CD4-positive, CD25-positive, alpha-beta regulatory T cell (primary cell): ENCODE results near the gene PODXL2. TPM values are rescaled to one million over a fixed set of nuclear protein-coding genes. Genes with fewer than 3 reads are reported as not detected.

Experiments
- ATAC-seq, 2 donors: fragments of 150-1000 bp; cut with Tn5 transposase; one replicate each; pipeline ENCODE4 v1.10.0; 2021; ENCODE audit warnings: low read depth in 2 of 2, moderate number of reproducible peaks in 2 of 2, moderate library complexity in 1 of 2
- DNase-seq, 3 donors: peaks; one replicate each; pipeline versions ENCODE4 v3.0.0 to v3.0.0-alpha.2; 2012 to 2022; ENCODE audit warnings: mixed read lengths in 1 of 3
- H3K27ac ChIP-seq: one replicate; pipeline ENCODE4 v1.7.0; 2013; ENCODE audit warnings: mild to moderate bottlenecking, low read length; ENCODE audit not compliant: insufficient read depth, poor library complexity, severe bottlenecking
- H3K27me3 ChIP-seq: one replicate; pipeline ENCODE4 v1.7.0; 2013; ENCODE audit warnings: low read length; ENCODE audit not compliant: control insufficient read depth, insufficient read depth
- H3K36me3 ChIP-seq: one replicate; pipeline ENCODE4 v1.7.0; 2013; ENCODE audit warnings: mild to moderate bottlenecking, low read length, moderate library complexity; ENCODE audit not compliant: control insufficient read depth, insufficient read depth
- H3K4me1 ChIP-seq: 2 replicates; pipeline ENCODE4 v1.7.0; 2013; ENCODE audit warnings: mild to moderate bottlenecking, low read length; ENCODE audit not compliant: insufficient read depth, control insufficient read depth, poor library complexity, severe bottlenecking
- H3K4me3 ChIP-seq: one replicate; pipeline ENCODE4 v1.7.0; 2013; ENCODE audit warnings: low read depth, mild to moderate bottlenecking, low read length, moderate library complexity
- H3K9me3 ChIP-seq, 2 experiments: 1 replicate in 1 of 2; 2 replicates in 1 of 2; pipeline ENCODE4 v1.7.0; 2013; ENCODE audit warnings: low read length in 2 of 2, mild to moderate bottlenecking in 1 of 2, moderate library complexity in 1 of 2; ENCODE audit not compliant: control insufficient read depth in 2 of 2
- H3K27ac Mint-ChIP-seq, 3 donors: one replicate each; pipeline ENCODE4 v1.8.0; 2020 to 2022; ENCODE audit warnings: mild to moderate bottlenecking in 3 of 3, mixed read lengths in 3 of 3, moderate library complexity in 2 of 3
- H3K27me3 Mint-ChIP-seq: one replicate; pipeline ENCODE4 v1.8.0; 2022; ENCODE audit warnings: mild to moderate bottlenecking, mixed read lengths
- H3K36me3 Mint-ChIP-seq: one replicate; pipeline ENCODE4 v1.8.0; 2020; ENCODE audit warnings: mixed read lengths
- H3K4me1 Mint-ChIP-seq, 4 donors: one replicate each; pipeline ENCODE4 v1.8.0; 2020 to 2022; ENCODE audit warnings: mixed read lengths in 4 of 4, mild to moderate bottlenecking in 1 of 4
- H3K4me3 Mint-ChIP-seq, 4 donors: one replicate each; pipeline ENCODE4 v1.8.0; 2020 to 2022; ENCODE audit warnings: mild to moderate bottlenecking in 4 of 4, mixed read lengths in 4 of 4, moderate library complexity in 3 of 4
- H3K9me3 Mint-ChIP-seq, 7 donors: one replicate each; pipeline ENCODE4 v1.8.0; 2020 to 2022; ENCODE audit warnings: mixed read lengths in 7 of 7, mild to moderate bottlenecking in 3 of 7, moderate library complexity in 2 of 7
- polyA plus RNA-seq, 4 donors: library from polyadenylated mRNA; unstranded; fragments of 300-500 nt; fragmentation: Illumina TruSeq; gene quantifications; one replicate each; pipeline ENCODE4 v1.2.3, GENCODE V29; 2021
- total RNA-seq: library from RNA; stranded (reverse); gene quantifications from one replicate; pipeline ENCODE4 v1.2.3, GENCODE V29; 2022

Gene PODXL2
- total and polyA plus RNA-seq, 5 donors from 2014 or later: 0.87 to 3.1 (median 1.7) TPM

- no peaks in the 10 kb centered on the region for H3K4me1 Mint-ChIP-seq
- Histone ChIP-seq H3K27me3 (no peaks in the 10 kb centered on the region), H3K9me3 (no peaks in the 10 kb centered on the region), H3K36me3 (no peaks in the 10 kb centered on the region), H3K27ac (no peak overlapping the region), H3K4me1 (no peaks in the 10 kb centered on the region), H3K4me3 (no peak overlapping the region)
- H3K4me3 Mint-ChIP-seq: no peak overlapping the region
- peaks cover 3% of the 10 kb centered on the region for H3K36me3 Mint-ChIP-seq
- DNase-seq: no peak
- no peak overlapping the region for H3K27ac Mint-ChIP-seq
- H3K27me3 Mint-ChIP-seq: peaks cover 4% of the 10 kb centered on the region
- H3K9me3 Mint-ChIP-seq: no peaks in the 10 kb centered on the region
- ATAC-seq: no peak
Observed at GRCh38 chr3:127656906-127657305, 27.9 kb downstream of the PODXL2 start.

- DNase-seq: no peak
- Histone ChIP-seq H3K36me3 (no peaks in the 10 kb centered on the region), H3K4me3 (no peak overlapping the region), H3K27me3 (no peaks in the 10 kb centered on the region), H3K9me3 (no peaks in the 10 kb centered on the region), H3K27ac (no peak overlapping the region), H3K4me1 (no peaks in the 10 kb centered on the region)
- Mint-ChIP-seq H3K36me3 (peaks cover 8% of the 10 kb centered on the region), H3K27me3 (peaks cover 4% of the 10 kb centered on the region), H3K27ac (no peak overlapping the region), H3K4me3 (no peak overlapping the region), H3K4me1 (no peaks in the 10 kb centered on the region), H3K9me3 (no peaks in the 10 kb centered on the region)
- ATAC-seq: no peak
Observed at GRCh38 chr3:127658234-127658633, 29.2 kb downstream of the PODXL2 start.

DNA sequence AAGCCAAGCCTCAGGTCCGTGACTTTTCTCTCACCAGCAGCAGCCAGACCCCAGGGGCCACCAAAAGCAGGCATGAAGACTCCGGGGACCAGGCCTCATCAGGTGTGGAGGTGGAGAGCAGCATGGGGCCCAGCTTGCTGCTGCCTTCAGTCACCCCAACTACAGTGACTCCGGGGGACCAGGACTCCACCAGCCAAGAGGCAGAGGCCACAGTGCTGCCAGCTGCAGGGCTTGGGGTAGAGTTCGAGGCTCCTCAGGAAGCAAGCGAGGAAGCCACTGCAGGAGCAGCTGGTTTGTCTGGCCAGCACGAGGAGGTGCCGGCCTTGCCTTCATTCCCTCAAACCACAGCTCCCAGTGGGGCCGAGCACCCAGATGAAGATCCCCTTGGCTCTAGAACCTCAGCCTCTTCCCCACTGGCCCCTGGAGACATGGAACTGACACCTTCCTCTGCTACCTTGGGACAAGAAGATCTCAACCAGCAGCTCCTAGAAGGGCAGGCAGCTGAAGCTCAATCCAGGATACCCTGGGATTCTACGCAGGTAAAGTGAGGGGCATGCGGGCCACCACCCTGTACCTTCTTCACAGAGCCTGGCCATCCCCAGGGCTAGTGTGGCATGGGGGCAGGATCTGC is 31.8 kb downstream of the PODXL2 start:
- no peak overlapping the region for H3K27ac ChIP-seq
- DNase-seq (no peak), ATAC-seq (no peak)
- H3K4me1 ChIP-seq: no peaks in the 10 kb centered on the region
- H3K36me3 ChIP-seq: no peaks in the 10 kb centered on the region
- no peak overlapping the region for H3K4me3 ChIP-seq
- no peaks in the 10 kb centered on the region for H3K9me3 ChIP-seq
- Mint-ChIP-seq H3K27ac (no peak overlapping the region), H3K4me3 (no peak overlapping the region), H3K36me3 (peaks cover 8% of the 10 kb centered on the region), H3K27me3 (peaks cover 10% of the 10 kb centered on the region), H3K9me3 (no peaks in the 10 kb centered on the region), H3K4me1 (no peaks in the 10 kb centered on the region)
- no peaks in the 10 kb centered on the region for H3K27me3 ChIP-seq

DNA sequence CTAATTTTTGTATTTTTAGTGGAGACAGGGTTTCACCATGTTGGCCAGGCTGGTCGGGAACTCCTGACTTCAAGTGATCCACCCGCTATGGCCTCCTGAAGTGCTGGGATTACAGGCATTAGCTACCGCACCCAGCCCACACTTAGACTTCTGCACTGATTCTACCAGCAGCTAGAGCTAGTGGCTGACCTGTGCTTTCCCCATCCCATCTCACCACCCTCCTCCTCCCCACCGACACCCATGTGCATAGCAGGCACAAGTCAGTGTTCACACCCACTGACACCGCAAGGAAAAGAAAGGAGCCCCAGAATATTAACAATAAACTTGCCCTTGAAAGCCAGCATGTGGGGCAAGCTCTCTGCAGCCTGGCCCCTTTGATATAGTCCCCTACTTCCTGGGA is 32.6 kb downstream of the PODXL2 start:
- ATAC-seq (no peak), DNase-seq (no peak)
- Mint-ChIP-seq H3K4me3 (no peak overlapping the region), H3K27me3 (peaks cover 10% of the 10 kb centered on the region), H3K36me3 (peaks cover 8% of the 10 kb centered on the region), H3K4me1 (no peaks in the 10 kb centered on the region), H3K27ac (peak overlapping the region in 1 of 3 donors; percentile 33), H3K9me3 (no peaks in the 10 kb centered on the region)
- Histone ChIP-seq H3K27ac (no peak overlapping the region), H3K4me3 (no peak overlapping the region), H3K4me1 (no peaks in the 10 kb centered on the region), H3K27me3 (no peaks in the 10 kb centered on the region), H3K9me3 (no peaks in the 10 kb centered on the region), H3K36me3 (no peaks in the 10 kb centered on the region)

- Histone ChIP-seq H3K9me3 (no peaks in the 10 kb centered on the region), H3K27me3 (no peaks in the 10 kb centered on the region)
Observed at GRCh38 chr3:127662001-127662469, 33.0 kb downstream of the PODXL2 start.

GRCh38 chr3:127663151-127663550 is 34.2 kb downstream of the PODXL2 start:
- no peaks in the 10 kb centered on the region for H3K4me1 Mint-ChIP-seq
- H3K36me3 ChIP-seq: no peaks in the 10 kb centered on the region
- H3K9me3 ChIP-seq: no peaks in the 10 kb centered on the region
- H3K4me1 ChIP-seq: no peaks in the 10 kb centered on the region
- H3K27ac ChIP-seq: no peak overlapping the region
- no peak overlapping the region for H3K4me3 ChIP-seq
- peaks cover 10% of the 10 kb centered on the region for H3K27me3 Mint-ChIP-seq
- no peaks in the 10 kb centered on the region for H3K9me3 Mint-ChIP-seq
- ATAC-seq (no peak), DNase-seq (no peak)
- peaks cover 8% of the 10 kb centered on the region for H3K36me3 Mint-ChIP-seq
- no peak overlapping the region for H3K4me3 Mint-ChIP-seq
- no peak overlapping the region for H3K27ac Mint-ChIP-seq
- no peaks in the 10 kb centered on the region for H3K27me3 ChIP-seq

More at GRCh38 chr3:127662001-127662469, 33.0 kb downstream of the PODXL2 start:
- no peaks in the 10 kb centered on the region for H3K9me3 Mint-ChIP-seq
- peaks cover 8% of the 10 kb centered on the region for H3K36me3 Mint-ChIP-seq
- H3K4me3 Mint-ChIP-seq: no peak overlapping the region
- no peak overlapping the region for H3K27ac ChIP-seq
- H3K4me1 Mint-ChIP-seq: no peaks in the 10 kb centered on the region
- H3K36me3 ChIP-seq: no peaks in the 10 kb centered on the region
- H3K27me3 Mint-ChIP-seq: peaks cover 10% of the 10 kb centered on the region
- no peak overlapping the region for H3K4me3 ChIP-seq
- no peak overlapping the region for H3K27ac Mint-ChIP-seq
- H3K4me1 ChIP-seq: no peaks in the 10 kb centered on the region
- DNase-seq (no peak), ATAC-seq (no peak)

GRCh38 chr3:127665165-127665564 is 36.2 kb downstream of the PODXL2 start:
- peak overlapping the region in 1 of 4 donors; percentile 62 for H3K4me3 Mint-ChIP-seq
- no peak for ATAC-seq
- H3K27me3 Mint-ChIP-seq: peaks cover 6% of the 10 kb centered on the region
- no peak overlapping the region for H3K27ac Mint-ChIP-seq
- H3K36me3 ChIP-seq: no peaks in the 10 kb centered on the region
- DNase-seq: no peak
- H3K27ac ChIP-seq: no peak overlapping the region
- H3K9me3 ChIP-seq: no peaks in the 10 kb centered on the region
- H3K27me3 ChIP-seq: no peaks in the 10 kb centered on the region
- no peaks in the 10 kb centered on the region for H3K4me1 ChIP-seq
- no peaks in the 10 kb centered on the region for H3K9me3 Mint-ChIP-seq
- H3K4me3 ChIP-seq: no peak overlapping the region
- H3K36me3 Mint-ChIP-seq: peaks cover 7% of the 10 kb centered on the region
- no peaks in the 10 kb centered on the region for H3K4me1 Mint-ChIP-seq

GRCh38 chr3:127665586-127665985 is 36.6 kb downstream of the PODXL2 start:
- DNase-seq: no peak
- no peaks in the 10 kb centered on the region for H3K36me3 ChIP-seq
- H3K9me3 ChIP-seq: no peaks in the 10 kb centered on the region
- peak overlapping the region in 1 of 4 donors; percentile 62 for H3K4me3 Mint-ChIP-seq
- H3K27me3 ChIP-seq: no peaks in the 10 kb centered on the region
- H3K27ac Mint-ChIP-seq: no peak overlapping the region
- H3K4me3 ChIP-seq: no peak overlapping the region
- H3K27me3 Mint-ChIP-seq: peaks cover 6% of the 10 kb centered on the region
- no peaks in the 10 kb centered on the region for H3K9me3 Mint-ChIP-seq
- peaks cover 5% of the 10 kb centered on the region for H3K36me3 Mint-ChIP-seq
- H3K4me1 Mint-ChIP-seq: no peaks in the 10 kb centered on the region
- no peak for ATAC-seq
- no peak overlapping the region for H3K27ac ChIP-seq
- no peaks in the 10 kb centered on the region for H3K4me1 ChIP-seq
